Stimulated activated CD4-positive, alpha-beta T cell treated with anti-CD3 and anti-CD28 coated beads, Interleukin-2, amount 100 ng/mL, for 48 hours (primary cell): ENCODE results near the gene PNMT.

Source experiments
- DNase-seq, 2 donors: peaks; one replicate each; pipeline ENCODE4 v3.0.0-alpha.2; 2020

The PNMT gene

DNA sequence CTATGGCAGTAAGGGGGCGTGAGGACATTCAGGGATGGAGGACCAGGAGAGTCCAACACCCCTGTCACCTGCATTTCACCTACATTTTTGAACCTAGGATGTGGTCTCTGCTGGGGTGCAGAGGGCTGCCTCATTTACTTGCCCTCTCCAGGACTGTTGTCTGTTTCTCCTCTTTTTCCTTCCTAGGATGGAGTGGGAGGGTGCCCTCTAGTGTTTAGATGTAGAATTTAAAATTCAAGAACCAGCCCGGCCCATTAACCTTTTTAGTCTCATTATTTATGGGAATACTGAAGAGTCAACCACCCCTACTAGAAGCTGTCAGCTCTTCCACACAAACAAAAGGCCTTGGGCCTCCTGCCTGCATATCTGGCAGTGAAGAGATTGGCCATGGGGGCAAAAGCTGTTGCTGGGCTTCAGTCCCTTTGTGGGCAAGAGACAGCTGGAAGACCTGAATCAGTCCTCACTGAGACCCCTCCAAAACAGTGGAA lies 33.8 kb upstream of the PNMT start:
- DNase-seq = no peak

DNA sequence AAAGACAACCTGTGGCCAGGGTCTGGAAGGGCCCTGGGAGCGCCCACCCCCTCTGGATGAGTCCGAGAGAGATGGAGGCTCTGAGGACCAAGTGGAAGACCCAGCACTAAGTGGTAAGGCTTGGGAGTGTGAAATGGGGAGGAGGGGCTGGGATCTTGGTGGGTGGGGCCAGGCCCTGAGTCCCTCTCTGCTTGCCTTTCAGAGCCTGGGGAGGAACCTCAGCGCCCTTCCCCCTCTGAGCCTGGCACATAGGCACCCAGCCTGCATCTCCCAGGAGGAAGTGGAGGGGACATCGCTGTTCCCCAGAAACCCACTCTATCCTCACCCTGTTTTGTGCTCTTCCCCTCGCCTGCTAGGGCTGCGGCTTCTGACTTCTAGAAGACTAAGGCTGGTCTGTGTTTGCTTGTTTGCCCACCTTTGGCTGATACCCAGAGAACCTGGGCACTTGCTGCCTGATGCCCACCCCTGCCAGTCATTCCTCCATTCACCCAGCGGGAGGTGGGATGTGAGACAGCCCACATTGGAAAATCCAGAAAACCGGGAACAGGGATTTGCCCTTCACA lies 32.6 kb upstream of the PNMT start:
- no peak for DNase-seq

- DNase-seq = no peak
These were observed 31.7 kb upstream of the PNMT start for GRCh38 chr17:39636587-39636926.

DNA sequence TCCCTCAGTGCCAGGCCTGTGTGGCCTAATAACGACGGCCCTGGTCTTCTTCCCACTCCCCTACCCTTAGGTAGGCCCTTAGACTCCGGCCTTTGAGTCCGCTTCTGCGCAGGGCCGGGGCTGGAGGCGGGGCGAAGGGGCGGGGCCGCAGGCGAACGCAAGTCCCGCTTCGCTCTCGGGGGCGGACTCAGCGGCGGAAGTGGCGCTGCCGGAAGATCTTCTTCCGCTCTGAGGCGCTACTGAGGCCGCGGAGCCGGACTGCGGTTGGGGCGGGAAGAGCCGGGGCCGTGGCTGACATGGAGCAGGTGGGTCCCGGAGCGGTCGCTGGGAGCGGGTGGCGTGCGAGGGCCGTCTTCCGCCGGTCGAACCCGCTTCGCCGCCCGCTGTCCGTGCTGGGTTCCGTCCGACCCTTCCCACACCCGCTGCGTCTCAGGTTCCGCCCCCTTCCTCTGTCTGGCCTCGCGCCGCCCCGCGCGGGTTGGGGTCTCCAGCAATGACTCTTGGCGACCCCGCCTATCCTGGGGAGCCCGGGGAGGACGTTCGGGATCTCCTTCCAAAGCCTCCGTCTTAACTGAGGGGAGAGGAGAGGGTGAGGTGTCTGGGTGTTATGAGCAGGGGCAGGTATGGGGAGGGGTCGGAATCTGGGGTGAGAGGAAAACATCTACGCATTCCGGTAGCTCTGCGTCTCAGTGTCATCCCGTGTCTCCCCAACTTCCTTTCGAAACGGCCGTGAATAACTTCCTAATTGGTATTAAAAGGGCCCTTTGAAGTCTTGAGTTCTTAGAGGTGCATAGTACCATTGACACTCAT lies 31.1 kb upstream of the PNMT start, which contains the start of gene STARD3:
TSS of gene STARD3 (plus strand) at position 218 of the 810 bp plus-strand sequence. CDS start 16,388 bp downstream, outside the sequence.
- peak; percentile 86 to 89 for DNase-seq

- no peak for DNase-seq
These were observed 29.9 kb upstream of the PNMT start for GRCh38 chr17:39638317-39638716.

- DNase-seq = no peak
These were observed 29.2 kb upstream of the PNMT start for GRCh38 chr17:39639043-39639442.

GRCh38 chr17:39639566-39640458 lies 28.4 kb upstream of the PNMT start:
- no peak for DNase-seq

GRCh38 chr17:39640591-39641031 lies 27.6 kb upstream of the PNMT start:
- no peak for DNase-seq

DNA sequence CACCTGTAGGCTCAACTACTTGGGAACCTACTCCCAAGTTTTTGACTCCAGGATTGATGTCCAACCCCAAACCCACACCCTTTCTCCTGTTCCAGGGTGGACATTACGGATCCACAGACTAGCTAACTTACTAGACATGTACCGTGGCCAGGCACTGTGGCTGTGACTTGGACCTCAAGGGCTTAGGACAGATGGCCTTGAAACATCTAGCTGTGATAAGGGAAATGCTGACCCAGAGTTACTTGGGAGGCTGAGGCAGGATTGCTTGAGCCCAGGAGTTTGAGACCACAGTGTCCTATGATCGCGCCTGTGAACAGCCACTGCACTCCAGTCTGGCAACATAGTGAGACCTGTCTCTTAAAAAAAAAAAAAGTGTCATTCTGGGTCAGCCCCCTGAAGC lies 27.2 kb upstream of the PNMT start:
- no peak for DNase-seq

DNA sequence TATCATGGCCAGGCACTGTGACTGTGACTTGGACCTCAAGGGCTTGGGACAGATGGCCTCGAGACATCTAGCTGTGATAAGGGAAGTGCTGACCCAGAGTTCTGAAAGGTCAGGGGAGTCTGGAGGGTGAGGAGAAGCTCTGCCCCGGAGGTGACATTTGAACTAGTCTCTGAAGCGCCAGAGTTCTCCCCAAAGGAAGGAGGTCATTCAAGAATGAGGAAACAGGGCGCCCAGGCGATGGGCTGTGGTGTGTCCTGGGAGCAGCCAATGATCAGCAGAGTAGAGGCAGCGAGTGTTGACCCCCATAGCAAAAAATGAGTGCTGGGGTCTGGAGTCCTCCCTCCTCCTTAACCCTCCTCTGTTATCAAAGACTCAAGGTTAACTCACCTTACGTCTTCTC lies 26.4 kb upstream of the PNMT start:
- DNase-seq = no peak

DNA sequence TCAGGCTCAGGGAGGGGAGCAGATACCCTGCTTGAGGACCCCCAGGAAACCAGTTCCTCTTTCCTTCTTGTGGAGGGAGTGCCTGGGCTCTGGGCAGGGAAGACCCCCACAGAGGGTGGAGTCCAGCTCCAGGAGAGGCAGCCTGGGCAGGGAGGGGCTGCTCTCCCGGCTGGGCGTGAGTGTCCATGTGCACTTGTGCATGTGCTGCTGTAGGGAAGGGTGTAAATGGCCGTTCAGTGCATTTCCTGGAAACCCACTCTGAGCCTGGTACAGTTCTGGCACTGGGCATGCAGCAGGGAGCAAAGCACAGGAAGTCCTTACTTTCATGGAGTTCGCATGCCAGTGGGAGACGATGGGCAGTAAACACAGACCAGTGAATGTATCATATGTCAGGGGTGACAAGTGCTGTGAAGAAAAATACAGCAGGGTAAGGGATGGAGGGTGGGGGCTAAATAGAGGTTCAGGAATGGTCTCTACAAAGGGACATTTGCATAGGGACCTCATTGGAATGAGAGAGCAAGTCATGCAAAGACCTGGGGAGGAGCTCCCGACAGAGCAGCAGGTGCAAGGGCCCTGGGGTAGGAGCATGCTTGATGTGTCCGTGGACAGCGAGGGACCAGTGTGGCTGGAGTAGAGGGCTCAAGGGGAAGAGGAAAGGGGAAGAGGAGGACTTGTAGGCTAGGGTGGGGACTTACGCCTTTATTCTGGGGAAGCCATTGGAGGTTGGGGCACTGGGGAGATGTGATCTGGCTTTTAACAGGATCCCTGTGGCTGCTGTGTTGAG lies 25.8 kb upstream of the PNMT start:
- no peak for DNase-seq

DNA sequence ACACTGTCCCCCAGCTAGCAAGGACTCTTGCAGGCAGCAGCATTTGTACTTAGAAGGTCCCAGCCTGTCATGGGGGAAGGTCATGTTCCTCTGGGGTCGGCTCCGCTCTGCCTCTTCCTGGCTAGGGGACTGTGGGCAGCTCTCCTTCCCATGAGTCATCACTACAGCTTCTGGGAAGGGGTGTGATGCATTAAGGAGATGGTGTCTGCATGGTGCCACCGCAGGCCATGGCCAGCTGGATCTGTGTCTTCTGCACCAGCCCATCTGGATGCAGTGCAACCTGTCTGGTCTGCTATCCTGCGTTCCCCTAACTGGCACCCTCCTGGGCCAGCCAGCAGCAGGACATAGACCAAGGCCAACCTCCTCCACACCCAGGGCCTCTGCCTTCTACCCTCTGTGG lies 25.0 kb upstream of the PNMT start:
- no peak for DNase-seq

DNA sequence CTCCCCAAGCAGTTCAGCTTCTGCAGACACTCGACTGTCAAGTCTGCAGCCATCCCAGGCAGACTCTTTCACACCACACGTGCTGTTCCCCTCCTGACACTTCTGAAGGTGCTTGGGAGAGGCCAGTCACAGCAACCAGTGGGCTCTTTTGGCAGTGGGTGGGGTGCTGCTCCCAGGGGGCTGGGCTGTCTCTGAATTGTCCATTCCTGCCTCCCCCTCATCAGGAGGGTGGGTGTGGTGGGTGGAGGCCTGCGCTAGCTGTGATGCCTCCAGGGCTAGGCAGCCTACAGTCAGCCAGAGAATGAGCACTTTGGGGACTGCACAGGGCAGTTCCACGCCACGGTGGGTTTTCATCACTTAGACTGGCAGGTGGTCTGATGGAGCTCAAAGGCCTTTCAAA lies 21.0 kb upstream of the PNMT start:
- DNase-seq = no peak

DNA sequence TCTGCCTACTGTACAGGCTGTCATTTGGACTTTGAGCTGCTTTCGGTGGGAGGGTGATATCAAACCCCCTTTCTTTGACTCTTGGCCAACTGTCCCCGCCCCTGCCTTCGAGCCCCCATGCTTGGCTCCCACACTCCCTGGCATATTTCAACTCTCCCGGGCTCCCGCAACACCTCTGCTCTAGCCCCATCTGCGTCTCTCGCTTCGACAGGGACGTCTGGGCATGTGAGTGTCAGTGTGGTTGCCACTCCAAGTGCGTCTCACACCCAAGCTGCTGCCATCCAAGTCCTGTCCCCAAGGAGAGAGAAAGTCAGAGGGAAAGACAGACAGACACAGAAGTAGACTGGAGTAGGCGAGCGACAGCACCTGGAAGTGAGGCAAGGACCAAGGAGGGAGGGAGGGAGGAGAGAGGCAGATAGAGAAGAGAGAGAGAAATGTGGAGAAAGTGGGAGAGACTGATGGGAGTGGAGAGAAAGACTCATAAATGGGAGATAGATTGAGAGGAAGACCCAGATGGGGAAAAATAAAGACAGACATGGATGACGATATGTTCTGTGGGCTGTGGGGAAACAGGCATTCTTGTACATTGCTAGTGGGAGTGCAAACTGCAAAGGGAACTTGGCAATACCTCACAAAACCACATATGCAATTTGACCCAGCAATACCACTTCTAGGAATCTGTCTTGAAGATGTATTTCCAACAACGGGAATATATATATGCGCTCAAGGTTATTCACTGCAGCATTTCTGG lies 19.5 kb upstream of the PNMT start:
- DNase-seq = no peak

DNA sequence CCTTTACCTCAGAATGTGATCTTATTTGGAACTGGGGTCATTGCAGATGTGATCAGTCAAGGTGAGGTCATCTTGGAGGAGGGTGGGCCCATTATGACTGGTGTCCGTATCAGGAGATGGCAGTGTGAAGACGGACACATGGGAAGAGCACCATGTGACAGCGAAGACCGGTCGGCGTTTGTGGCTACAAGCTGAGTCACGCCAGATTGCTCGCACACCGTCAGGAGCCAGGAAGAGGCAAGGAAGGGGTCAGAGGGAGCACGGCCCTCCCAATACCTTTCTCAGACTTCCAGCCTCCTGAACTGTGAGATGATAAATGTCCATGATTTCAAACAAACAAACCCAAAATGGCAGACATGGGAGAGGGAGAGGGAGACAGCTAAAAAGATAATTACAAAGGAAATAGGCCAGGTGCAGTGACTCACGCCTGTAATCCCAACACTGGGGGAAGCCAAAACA lies 18.1 kb upstream of the PNMT start:
- no peak for DNase-seq

DNA sequence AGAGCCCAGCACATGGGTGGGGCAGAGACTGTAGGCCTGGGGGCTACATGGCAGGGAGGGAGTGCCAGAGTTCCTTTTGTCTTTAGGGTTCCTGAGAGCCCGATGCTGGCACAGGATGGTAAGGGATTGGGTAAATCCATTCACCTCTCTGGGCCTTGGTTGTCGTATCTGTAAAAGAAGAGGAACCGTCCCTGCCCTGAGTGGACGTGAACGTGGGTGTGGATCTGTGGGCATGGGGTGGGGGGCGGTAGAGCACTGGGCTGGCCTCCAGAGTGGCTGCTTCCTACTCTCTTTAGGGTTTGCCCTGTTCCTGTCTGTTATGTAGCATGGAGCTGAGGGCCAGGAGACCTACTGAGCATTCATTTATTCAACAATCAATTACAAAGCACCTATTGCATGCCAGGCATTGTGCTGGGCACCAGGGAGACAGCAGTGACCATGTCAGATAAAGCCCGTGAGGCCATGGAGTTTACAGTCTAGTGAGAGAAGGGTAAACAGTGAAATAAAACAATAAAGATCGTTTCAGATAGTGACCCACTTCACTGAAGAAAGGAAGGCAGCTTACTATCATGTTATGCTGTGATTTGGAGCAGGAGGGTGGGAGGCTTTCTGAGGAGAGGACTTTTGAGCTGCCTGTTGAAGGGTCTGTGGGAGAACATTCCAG lies 16.2 kb upstream of the PNMT start:
- DNase-seq = no peak

- DNase-seq = no peak
These were observed 15.5 kb upstream of the PNMT start for GRCh38 chr17:39652587-39653315.

- DNase-seq = no peak
These were observed 15.0 kb upstream of the PNMT start for GRCh38 chr17:39653316-39653661.

- peak; percentile 86 to 87 for DNase-seq
These were observed 14.5 kb upstream of the PNMT start for GRCh38 chr17:39653662-39654331.

DNA sequence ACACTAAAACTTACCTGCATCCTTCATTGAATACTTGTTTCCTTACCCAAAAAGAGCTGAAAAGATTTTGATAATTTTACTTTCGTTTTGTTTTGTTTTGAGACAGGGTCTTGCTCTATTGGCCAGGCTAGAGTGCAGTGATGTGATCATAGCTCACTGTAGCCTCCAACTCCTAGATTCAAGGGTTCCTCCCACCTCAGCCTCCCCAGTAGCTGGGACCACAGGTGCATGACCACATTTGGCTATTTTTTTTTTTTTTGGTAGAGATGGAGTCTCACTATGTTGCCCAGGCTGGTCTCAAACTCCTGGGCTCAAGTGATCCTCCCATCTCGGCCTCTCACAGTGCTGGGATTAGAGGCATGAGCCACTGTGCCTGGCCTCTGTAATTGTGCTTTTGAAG lies 13.1 kb upstream of the PNMT start:
- DNase-seq = no peak
